K562 (cell line): ENCODE results near the gene SH3BP5. TPM values are rescaled to one million over a fixed set of nuclear protein-coding genes. Genes with fewer than 3 reads are reported as not detected.

Experiments used
- CBFA2T2 ChIP-seq: fragments of 450-650 bp; conservative IDR thresholded peaks from 2 replicates; pipeline ENCODE4 v1.6.1; 2017; ENCODE audit warnings: mild to moderate bottlenecking
- CREB1 ChIP-seq, 2 experiments: sonication (generic) in 1 of 2; formaldehyde crosslinking in 1 of 2; IDR thresholded peaks; 2 replicates each; pipeline versions ENCODE4 v1.6.1 to v1.8.0; 2012 to 2022; ENCODE audit warnings: inconsistent platforms in 1 of 2, mild to moderate bottlenecking in 1 of 2, missing genetic modification reagents in 1 of 2, moderate library complexity in 1 of 2
- ELK1 ChIP-seq: sonication (generic); formaldehyde crosslinking; IDR thresholded peaks from 2 replicates; pipeline ENCODE4 v1.8.1; 2022; ENCODE audit warnings: missing genetic modification reagents
- ESRRA ChIP-seq: fragments of 450-650 bp; IDR thresholded peaks from 2 replicates; pipeline ENCODE4 v1.6.1; 2014; ENCODE audit warnings: low read depth, mild to moderate bottlenecking, moderate library complexity, borderline replicate concordance
- ETV1 ChIP-seq: fragments of 450-650 bp; conservative IDR thresholded peaks from 2 replicates; pipeline ENCODE4 v1.6.1; 2016; ENCODE audit warnings: missing genetic modification characterization, control low read depth, low read depth, missing compliant biosample characterization
- GATA2 ChIP-seq: sonication (generic); formaldehyde crosslinking; IDR thresholded peaks from 2 replicates; pipeline ENCODE4 v1.4.0; 2020; ENCODE audit warnings: mild to moderate bottlenecking, missing genetic modification reagents
- KLF6 ChIP-seq: fragments of 250-450 bp; sonication (Bioruptor Pico); IDR thresholded peaks from 2 replicates; pipeline ENCODE4 v1.4.0; 2020; ENCODE audit warnings: mild to moderate bottlenecking, moderate library complexity, borderline replicate concordance
- RREB1 ChIP-seq: fragments of 250-450 bp; sonication (Bioruptor Pico); IDR thresholded peaks from 2 replicates; pipeline ENCODE4 v1.4.0; 2020
- SFPQ ChIP-seq: fragments of 200-400 bp; formaldehyde crosslinking; IDR thresholded peaks from 2 replicates; pipeline ENCODE4 v1.6.1; 2017; ENCODE audit warnings: mild to moderate bottlenecking, low read depth, low read length, moderate library complexity
- ZMIZ1 ChIP-seq, 2 experiments: fragments of 150-350 bp in 1 of 2; IDR thresholded peaks; 2 replicates each; pipeline ENCODE4 v1.6.1; 2012 to 2016; ENCODE audit warnings: low read depth in 2 of 2, low read length in 2 of 2, mild to moderate bottlenecking in 1 of 2, moderate library complexity in 1 of 2
- ZNF146 ChIP-seq: IDR thresholded peaks from one replicate; pipeline ENCODE4 v1.6.1; 2018; ENCODE audit warnings: missing compliant biosample characterization; ENCODE audit not compliant: unreplicated experiment
- ZNF785 ChIP-seq: fragments of 250-450 bp; sonication (Bioruptor Pico); IDR thresholded peaks from 2 replicates; pipeline ENCODE4 v1.4.0; 2020; ENCODE audit warnings: mild to moderate bottlenecking
- polyA plus RNA-seq, 8 experiments: library from polyadenylated mRNA; depleted of rRNA in 4 of 8; stranded (reverse) in 5 of 8; unstranded in 3 of 8; fragments of >200 nt; fragmentation: Nextera tagmentation in 2 of 8; fragmentation: Illumina TruSeq in 1 of 8; extraction: Ambion mirVana in 2 of 8; extraction: Trizol in 1 of 8; gene quantifications; 2 replicates each; pipeline versions ENCODE4 v1.2.1 to v1.2.3, GENCODE V29; 2011 to 2014; ENCODE audit warnings: inconsistent platforms in 1 of 8, missing spikeins in 1 of 8
- total RNA-seq, 7 experiments: library from RNA; depleted of rRNA in 6 of 7; stranded (reverse); fragments of >200 nt in 6 of 7; fragmentation: Illumina TruSeq in 2 of 7; extraction: Trizol in 2 of 7; gene quantifications; 2 replicates each; pipeline versions ENCODE4 v1.2.1 to v1.2.3, GENCODE V29; 2011 to 2021; ENCODE audit warnings: low replicate concordance in 1 of 7

SH3BP5 gene
- total and polyA plus RNA-seq, 9 of the 15 experiments (the other 6 are each of a cell fraction or from before 2014, with no cell fraction given): 2.9 to 29.0 (median 14.9) TPM

- TF ChIP-seq RREB1 (CRISPR knock-in tag): peak; percentile 70; the same call in 1 of the 2 replicates
- no peak for TF ChIP-seq ESRRA
- no peak; the same call in none of the 2 replicates for TF ChIP-seq CREB1 (IDR thresholded peaks at IDR 0.05)
- no peak for TF ChIP-seq CREB1 (CRISPR knock-in tag; IDR thresholded peaks at IDR 0.05)
- peak; percentile 88 for TF ChIP-seq GATA2
- TF ChIP-seq ZMIZ1 (IDR thresholded peaks at IDR 0.05; ENCODE audit: low read depth in 2 of 2, low read length in 2 of 2): peak in 1 of 2 experiments; percentile 85; a peak in 2 of 4 replicates
- 0 out of 2 replicates have a peak, but pooled peaks have one; percentile 4 for TF ChIP-seq KLF6 (CRISPR knock-in tag)
- peak; percentile 96 for TF ChIP-seq CBFA2T2
- TF ChIP-seq ZNF146 (CRISPR knock-in tag): no peak
- TF ChIP-seq ETV1 (tag): peak; percentile 73
- 0 out of 2 replicates have a peak, but pooled peaks have one; percentile 25 for TF ChIP-seq ZNF785 (CRISPR knock-in tag)
- TF ChIP-seq ELK1 (CRISPR knock-in tag): no peak
- no peak for TF ChIP-seq SFPQ
These were observed 27.0 kb downstream of the SH3BP5 start (continued) for GRCh38 chr3:15305359-15305844.
